WERI-Rb-1 (cell line): Measurements from ENCODE around the gene ARHGEF17.

Source experiments
- DNase-seq: peaks from one replicate; pipeline ENCODE4 v3.0.0-alpha.2; 2020
- H3K27ac ChIP-seq: fragments of 250-450 bp; sonication (Bioruptor Pico); 2 replicates; pipeline ENCODE4 v1.5.1; 2020; ENCODE audit warnings: mild to moderate bottlenecking, moderate library complexity
- H3K27me3 ChIP-seq: fragments of 250-450 bp; sonication (Bioruptor Pico); 2 replicates; pipeline ENCODE4 v1.5.1; 2021; ENCODE audit warnings: mild to moderate bottlenecking, low read depth, moderate library complexity; ENCODE audit not compliant: insufficient read depth, severe bottlenecking
- H3K36me3 ChIP-seq: fragments of 250-450 bp; sonication (Bioruptor Pico); 2 replicates; pipeline ENCODE4 v1.5.1; 2020; ENCODE audit warnings: mild to moderate bottlenecking, moderate library complexity
- H3K4me3 ChIP-seq: 2 replicates; pipeline ENCODE4 v1.5.1; 2011; ENCODE audit warnings: low read depth, mild to moderate bottlenecking, control low read depth, low read length
- H3K9me3 ChIP-seq: fragments of 250-450 bp; sonication (Bioruptor Pico); 2 replicates; pipeline ENCODE4 v1.5.1; 2021; ENCODE audit warnings: mild to moderate bottlenecking, moderate library complexity; ENCODE audit not compliant: severe bottlenecking
- CTCF ChIP-seq: IDR thresholded peaks from 2 replicates; pipeline ENCODE4 v1.5.1; 2011; ENCODE audit warnings: low read depth, mild to moderate bottlenecking, control low read depth, inconsistent platforms, low read length

Gene ARHGEF17

DNA sequence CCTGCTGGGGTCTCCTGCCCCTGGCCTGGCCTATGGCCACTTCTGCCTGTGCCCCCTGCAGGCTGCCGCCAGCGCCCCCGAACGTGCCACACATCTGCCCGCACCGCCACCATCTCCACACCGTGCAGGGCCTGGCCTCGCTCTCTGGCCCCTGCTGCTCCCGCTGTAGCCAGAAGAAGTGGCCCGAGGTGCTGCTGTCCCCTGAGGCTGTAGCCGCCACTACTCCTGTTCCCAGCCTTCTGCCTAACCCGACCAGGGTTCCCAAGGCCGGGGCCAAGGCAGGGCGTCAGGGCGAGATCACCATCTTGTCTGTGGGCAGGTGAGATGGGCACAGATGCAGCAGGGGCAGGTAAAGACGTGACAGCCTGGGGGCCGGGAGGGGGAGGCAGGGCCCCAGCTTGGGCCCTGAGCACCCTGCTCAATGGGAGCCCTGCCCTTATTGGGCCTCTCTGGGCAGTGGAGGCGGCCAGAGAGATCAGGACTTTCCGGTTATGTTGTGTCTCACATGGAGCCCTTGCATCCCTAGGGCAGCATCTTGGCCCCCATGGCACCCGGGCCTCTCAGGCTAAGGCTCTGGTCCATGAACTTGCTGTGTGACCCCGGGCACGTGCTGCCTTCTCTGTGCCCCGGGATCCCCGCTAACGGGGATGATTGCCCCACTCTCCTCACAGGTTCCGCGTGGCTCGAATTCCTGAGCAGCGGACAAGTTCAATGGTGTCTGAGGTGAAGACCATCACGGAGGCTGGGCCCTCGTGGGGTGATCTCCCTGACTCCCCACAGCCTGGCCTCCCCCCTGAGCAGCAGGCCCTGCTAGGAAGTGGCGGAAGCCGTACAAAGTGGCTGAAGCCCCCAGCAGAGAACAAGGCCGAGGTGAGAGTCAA, 86.6 kb downstream of the ARHGEF17 start:
- H3K36me3 ChIP-seq, result peaks cover 52% of the 10 kb centered on the region
- DNase-seq, result no peak

DNA sequence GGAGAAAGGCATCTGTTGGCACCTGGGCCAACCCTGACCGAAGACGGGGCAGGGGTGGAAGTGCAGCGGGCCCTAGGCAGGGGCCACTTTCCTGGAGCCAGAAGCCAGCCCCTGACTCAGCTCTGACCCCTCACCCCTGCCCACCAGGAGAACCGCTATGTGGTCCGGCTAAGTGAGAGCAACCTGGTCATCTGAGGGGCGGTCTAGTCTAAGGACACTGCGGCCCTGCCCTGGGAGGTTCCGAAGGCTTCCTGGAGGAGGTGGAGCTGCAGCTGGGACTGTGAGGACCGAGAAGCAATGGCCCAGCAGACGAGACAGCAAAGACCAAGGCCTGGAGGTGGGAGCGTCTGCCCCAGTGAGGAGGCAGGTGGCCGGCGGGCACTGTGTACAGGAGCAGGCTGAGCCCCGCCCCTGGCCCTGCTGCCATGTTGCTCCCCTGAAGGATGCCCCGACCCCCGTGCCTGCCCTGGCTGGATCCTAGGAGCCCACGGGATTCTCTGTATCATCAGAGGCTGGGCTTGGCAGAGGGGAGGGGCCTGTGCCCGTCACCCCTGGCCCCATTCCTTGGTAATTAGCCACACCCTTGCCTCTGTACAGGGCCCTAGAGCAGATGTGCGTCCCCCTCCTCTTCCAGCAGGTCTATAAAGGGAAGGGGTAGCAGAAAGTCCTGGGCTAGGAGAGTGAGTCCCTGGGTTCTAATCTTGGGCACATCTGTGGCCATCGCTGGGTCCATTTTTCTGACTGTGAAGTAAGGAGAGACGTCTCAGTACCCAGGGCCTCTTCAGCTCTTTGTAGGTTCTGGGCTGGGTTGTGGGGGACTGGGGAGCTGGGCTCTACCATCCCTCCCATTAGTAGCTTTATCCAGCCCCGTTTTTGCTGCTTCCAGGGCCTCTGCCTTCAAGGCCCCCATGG, 87.5 kb downstream of the ARHGEF17 start:
- no peak for DNase-seq
- Histone ChIP-seq H3K36me3 (peaks cover 52% of the 10 kb centered on the region), H3K27me3 (no peaks in the 10 kb centered on the region), H3K27ac (no peak overlapping the region), H3K4me3 (no peak overlapping the region), H3K9me3 (no peaks in the 10 kb centered on the region)
- no peak for TF ChIP-seq CTCF

More for the DNA sequence above, 86.6 kb downstream of the ARHGEF17 start:
- H3K4me3 ChIP-seq, result no peak overlapping the region
- no peaks in the 10 kb centered on the region for H3K27me3 ChIP-seq
- no peaks in the 10 kb centered on the region for H3K9me3 ChIP-seq
- no peak overlapping the region for H3K27ac ChIP-seq
- TF ChIP-seq CTCF, result no peak

GRCh38 chr11:73396251-73396930, 88.3 kb downstream of the ARHGEF17 start:
- Histone ChIP-seq H3K27me3 (no peaks in the 10 kb centered on the region), H3K4me3 (no peak overlapping the region), H3K9me3 (no peaks in the 10 kb centered on the region), H3K27ac (no peak overlapping the region; the same call in 1 of the 2 replicates), H3K36me3 (peaks cover 48% of the 10 kb centered on the region)
- no peak for TF ChIP-seq CTCF
- no peak for DNase-seq

- H3K27me3 ChIP-seq, result no peaks in the 10 kb centered on the region
- H3K9me3 ChIP-seq, result no peaks in the 10 kb centered on the region
- TF ChIP-seq CTCF, result no peak
- H3K36me3 ChIP-seq, result peaks cover 48% of the 10 kb centered on the region
- no peak overlapping the region for H3K27ac ChIP-seq
- DNase-seq, result no peak
- H3K4me3 ChIP-seq, result no peak overlapping the region
Observed at GRCh38 chr11:73396985-73397384, 88.9 kb downstream of the ARHGEF17 start.

DNA sequence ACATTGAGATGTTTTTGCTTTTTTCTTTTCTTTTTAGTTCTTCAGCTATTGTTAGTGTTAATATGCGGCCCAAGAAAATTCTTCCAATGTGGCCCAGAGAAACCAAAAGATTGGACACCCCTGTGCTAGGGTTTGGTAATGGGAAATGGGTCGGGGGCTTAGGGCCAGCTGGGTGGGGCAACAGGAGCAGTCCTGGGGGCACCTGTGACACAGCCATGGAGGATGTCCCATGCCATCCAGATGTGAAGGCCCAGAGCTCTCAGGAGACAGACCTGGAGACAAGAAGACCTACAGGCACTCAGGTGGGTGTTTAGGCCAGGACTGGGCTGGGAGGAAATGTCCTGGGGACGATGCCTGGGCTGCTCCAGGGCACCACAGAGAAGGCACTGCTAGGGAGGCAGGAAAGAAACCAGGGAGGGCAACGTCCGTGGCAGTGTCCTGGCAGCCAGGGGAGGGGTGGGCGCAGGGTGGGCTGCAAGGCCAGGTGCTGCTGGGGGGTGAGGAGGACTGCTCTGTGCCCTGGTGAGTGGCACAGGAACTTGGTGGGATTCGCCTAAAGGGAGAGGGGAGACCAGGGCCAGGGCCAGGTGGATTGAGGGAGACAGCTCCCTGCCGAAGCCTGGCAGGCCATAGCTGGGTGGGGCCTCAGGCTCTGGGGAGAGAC, 89.5 kb downstream of the ARHGEF17 start:
- no peak for TF ChIP-seq CTCF
- no peaks in the 10 kb centered on the region for H3K27me3 ChIP-seq
- peaks cover 45% of the 10 kb centered on the region for H3K36me3 ChIP-seq
- DNase-seq, result no peak
- no peak overlapping the region for H3K27ac ChIP-seq
- H3K4me3 ChIP-seq, result no peak overlapping the region
- no peaks in the 10 kb centered on the region for H3K9me3 ChIP-seq
